ENCODE measurements around the gene NCAN. TPM values are rescaled to one million over a fixed set of nuclear protein-coding genes. Genes with fewer than 3 reads are reported as not detected.

Gene NCAN
- total and polyA plus RNA-seq, 9 of the 15 experiments (the other 6 are each of a cell fraction or from before 2014, with no cell fraction given), result 0.04 TPM; not detected in 8

GRCh38 chr19:19259741-19260140 is 48.0 kb downstream of the NCAN start (continued):
- TF ChIP-seq, protein P1, sequence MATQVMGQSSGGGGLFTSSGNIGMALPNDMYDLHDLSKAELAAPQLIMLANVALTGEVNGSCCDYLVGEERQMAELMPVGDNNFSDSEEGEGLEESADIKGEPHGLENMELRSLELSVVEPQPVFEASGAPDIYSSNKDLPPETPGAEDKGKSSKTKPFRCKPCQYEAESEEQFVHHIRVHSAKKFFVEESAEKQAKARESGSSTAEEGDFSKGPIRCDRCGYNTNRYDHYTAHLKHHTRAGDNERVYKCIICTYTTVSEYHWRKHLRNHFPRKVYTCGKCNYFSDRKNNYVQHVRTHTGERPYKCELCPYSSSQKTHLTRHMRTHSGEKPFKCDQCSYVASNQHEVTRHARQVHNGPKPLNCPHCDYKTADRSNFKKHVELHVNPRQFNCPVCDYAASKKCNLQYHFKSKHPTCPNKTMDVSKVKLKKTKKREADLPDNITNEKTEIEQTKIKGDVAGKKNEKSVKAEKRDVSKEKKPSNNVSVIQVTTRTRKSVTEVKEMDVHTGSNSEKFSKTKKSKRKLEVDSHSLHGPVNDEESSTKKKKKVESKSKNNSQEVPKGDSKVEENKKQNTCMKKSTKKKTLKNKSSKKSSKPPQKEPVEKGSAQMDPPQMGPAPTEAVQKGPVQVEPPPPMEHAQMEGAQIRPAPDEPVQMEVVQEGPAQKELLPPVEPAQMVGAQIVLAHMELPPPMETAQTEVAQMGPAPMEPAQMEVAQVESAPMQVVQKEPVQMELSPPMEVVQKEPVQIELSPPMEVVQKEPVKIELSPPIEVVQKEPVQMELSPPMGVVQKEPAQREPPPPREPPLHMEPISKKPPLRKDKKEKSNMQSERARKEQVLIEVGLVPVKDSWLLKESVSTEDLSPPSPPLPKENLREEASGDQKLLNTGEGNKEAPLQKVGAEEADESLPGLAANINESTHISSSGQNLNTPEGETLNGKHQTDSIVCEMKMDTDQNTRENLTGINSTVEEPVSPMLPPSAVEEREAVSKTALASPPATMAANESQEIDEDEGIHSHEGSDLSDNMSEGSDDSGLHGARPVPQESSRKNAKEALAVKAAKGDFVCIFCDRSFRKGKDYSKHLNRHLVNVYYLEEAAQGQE (IDR thresholded peaks at IDR 0.05; ENCODE audit: borderline replicate concordance), result 0 out of 2 replicates have a peak, but pooled peaks have one; percentile 7
- TF ChIP-seq, protein P1 (CRISPR knock-in tag; IDR thresholded peaks at IDR 0.05; ENCODE audit: low read depth), result no peak
- TF ChIP-seq NFYB (IDR thresholded peaks at IDR 0.05; ENCODE audit: extremely low read depth, insufficient read length) (peak; percentile 77), USF1 (CRISPR knock-in tag; IDR thresholded peaks at IDR 0.05) (peak; percentile 92), MAFF (IDR thresholded peaks at IDR 0.05; ENCODE audit: low read length) (no peak)
- TF ChIP-seq, protein P2, sequence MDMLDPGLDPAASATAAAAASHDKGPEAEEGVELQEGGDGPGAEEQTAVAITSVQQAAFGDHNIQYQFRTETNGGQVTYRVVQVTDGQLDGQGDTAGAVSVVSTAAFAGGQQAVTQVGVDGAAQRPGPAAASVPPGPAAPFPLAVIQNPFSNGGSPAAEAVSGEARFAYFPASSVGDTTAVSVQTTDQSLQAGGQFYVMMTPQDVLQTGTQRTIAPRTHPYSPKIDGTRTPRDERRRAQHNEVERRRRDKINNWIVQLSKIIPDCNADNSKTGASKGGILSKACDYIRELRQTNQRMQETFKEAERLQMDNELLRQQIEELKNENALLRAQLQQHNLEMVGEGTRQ (CRISPR knock-in tag; IDR thresholded peaks at IDR 0.05), result peak; percentile 91

Measured in K562 (cell line).